Liver (tissue), 9 donors: ENCODE results near the gene UMPS. TPM values are rescaled to one million over a fixed set of nuclear protein-coding genes. Genes with fewer than 3 reads are reported as not detected.

Experiments
- DNase-seq: peaks from one replicate; pipeline ENCODE4 v3.0.0-alpha.2; 2017; ENCODE audit warnings: low spot score
- H3K27ac ChIP-seq, 2 donors: one replicate each; pipeline ENCODE4 v1.7.0; 2013; ENCODE audit warnings: inconsistent platforms in 2 of 2, low read length in 2 of 2, control low read depth in 1 of 2, low read depth in 1 of 2, mild to moderate bottlenecking in 1 of 2
- H3K27me3 ChIP-seq, 4 donors: one replicate each; pipeline versions ENCODE4 v1.6.1 to v1.7.0; 2013; ENCODE audit warnings: low read length in 3 of 4, inconsistent platforms in 1 of 4, mild to moderate bottlenecking in 1 of 4, moderate library complexity in 1 of 4; ENCODE audit not compliant: control insufficient read depth in 4 of 4, insufficient read depth in 4 of 4
- H3K36me3 ChIP-seq, 4 donors: one replicate each; pipeline versions ENCODE4 v1.6.1 to v1.7.0; 2013; ENCODE audit warnings: low read length in 3 of 4, mild to moderate bottlenecking in 3 of 4, low read depth in 1 of 4, moderate library complexity in 1 of 4; ENCODE audit not compliant: control insufficient read depth in 4 of 4, insufficient read depth in 3 of 4
- H3K4me1 ChIP-seq, 4 donors: one replicate each; pipeline versions ENCODE4 v1.6.1 to v1.7.0; 2013; ENCODE audit warnings: low read length in 3 of 4, mild to moderate bottlenecking in 3 of 4, moderate library complexity in 1 of 4; ENCODE audit not compliant: control insufficient read depth in 4 of 4, insufficient read depth in 4 of 4
- H3K4me3 ChIP-seq, 3 donors: one replicate each; pipeline versions ENCODE4 v1.6.1 to v1.7.0; 2013; ENCODE audit warnings: low read length in 3 of 3, control low read depth in 1 of 3, low read depth in 1 of 3, mild to moderate bottlenecking in 1 of 3
- H3K9ac ChIP-seq, 2 donors: one replicate each; pipeline ENCODE4 v1.7.0; 2013; ENCODE audit warnings: low read length in 2 of 2, mild to moderate bottlenecking in 2 of 2, moderate library complexity in 2 of 2, control low read depth in 1 of 2, low read depth in 1 of 2
- H3K9me3 ChIP-seq, 4 donors: one replicate each; pipeline versions ENCODE4 v1.6.1 to v1.7.0; 2013; ENCODE audit warnings: low read length in 3 of 4; ENCODE audit not compliant: control insufficient read depth in 4 of 4
- CTCF ChIP-seq: fragments of 150-350 bp; IDR thresholded peaks from 2 replicates; pipeline ENCODE4 v1.5.1; 2017; ENCODE audit warnings: improper control_type of control experiment, low read depth, low read length; ENCODE audit not compliant: missing input control
- FOXA1 ChIP-seq: IDR thresholded peaks from 2 replicates; pipeline ENCODE4 v1.6.1; 2016; ENCODE audit warnings: antibody characterized with exemption
- FOXA2 ChIP-seq: IDR thresholded peaks from 2 replicates; pipeline ENCODE4 v1.6.1; 2016; ENCODE audit warnings: antibody characterized with exemption
- GABPA ChIP-seq, 2 donors: IDR thresholded peaks in 1 of 2; conservative IDR thresholded peaks in 1 of 2; 2 replicates each; pipeline ENCODE4 v1.6.1; 2016; ENCODE audit warnings: antibody characterized with exemption in 2 of 2, mild to moderate bottlenecking in 1 of 2, moderate library complexity in 1 of 2
- HNF4A ChIP-seq, 2 donors: conservative IDR thresholded peaks; 2 replicates each; pipeline ENCODE4 v1.6.1; 2016; ENCODE audit warnings: antibody characterized with exemption in 2 of 2, mild to moderate bottlenecking in 2 of 2
- MAX ChIP-seq: IDR thresholded peaks from 2 replicates; pipeline ENCODE4 v1.6.1; 2016; ENCODE audit warnings: antibody characterized with exemption
- REST ChIP-seq: IDR thresholded peaks from 2 replicates; pipeline ENCODE4 v1.6.1; 2016; ENCODE audit warnings: antibody characterized with exemption, mild to moderate bottlenecking
- RXRA ChIP-seq, 2 donors: IDR thresholded peaks; 2 replicates each; pipeline ENCODE4 v1.6.1; 2017 to 2018; ENCODE audit warnings: antibody characterized with exemption in 2 of 2, mild to moderate bottlenecking in 1 of 2
- SP1 ChIP-seq: IDR thresholded peaks from 2 replicates; pipeline ENCODE4 v1.6.1; 2018; ENCODE audit warnings: antibody characterized with exemption, mild to moderate bottlenecking
- TAF1 ChIP-seq: conservative IDR thresholded peaks from 2 replicates; pipeline ENCODE4 v1.6.1; 2016; ENCODE audit warnings: antibody characterized with exemption, mild to moderate bottlenecking
- YY1 ChIP-seq: IDR thresholded peaks from 2 replicates; pipeline ENCODE4 v1.6.1; 2016; ENCODE audit warnings: antibody characterized with exemption, mild to moderate bottlenecking
- WGBS: extraction: QIAGEN DNeasy Blood & Tissue Kit; methylation state at CpG from one replicate; pipeline ENCODE4 v1.1.7; 2013; 5-methylcytosine and 5-hydroxymethylcytosine counted together
- polyA plus RNA-seq, 2 donors: library from polyadenylated mRNA; stranded (reverse) in 1 of 2; unstranded in 1 of 2; fragments of 200-250 nt in 1 of 2; fragments of >200 nt in 1 of 2; fragmentation: Nextera tagmentation in 1 of 2; extraction: Ambion mirVana in 1 of 2; gene quantifications; one replicate each; pipeline versions ENCODE4 v1.2.1 to v1.2.3, GENCODE V29; 2013 to 2015
- total RNA-seq, 2 donors: library from RNA; depleted of rRNA; stranded (reverse); fragments of >200 nt; gene quantifications; one replicate each; pipeline ENCODE4 v1.2.3, GENCODE V29; 2014
- TF ChIP-seq, protein P1 (sequence below): IDR thresholded peaks from 2 replicates; pipeline ENCODE4 v1.6.1; 2016; ENCODE audit warnings: antibody characterized with exemption
- TF ChIP-seq, protein P2 (sequence below): IDR thresholded peaks from 2 replicates; pipeline ENCODE4 v1.6.1; 2016; ENCODE audit warnings: antibody characterized with exemption
- donor health status: healthy.
- donor health status: healthy.
- donor health status: healthy.
- donor health status: healthy.
- donor health status: healthy.

Gene UMPS
- total and polyA plus RNA-seq, 4 donors, result 21.3 to 39.4 (median 26.0) TPM

DNA sequence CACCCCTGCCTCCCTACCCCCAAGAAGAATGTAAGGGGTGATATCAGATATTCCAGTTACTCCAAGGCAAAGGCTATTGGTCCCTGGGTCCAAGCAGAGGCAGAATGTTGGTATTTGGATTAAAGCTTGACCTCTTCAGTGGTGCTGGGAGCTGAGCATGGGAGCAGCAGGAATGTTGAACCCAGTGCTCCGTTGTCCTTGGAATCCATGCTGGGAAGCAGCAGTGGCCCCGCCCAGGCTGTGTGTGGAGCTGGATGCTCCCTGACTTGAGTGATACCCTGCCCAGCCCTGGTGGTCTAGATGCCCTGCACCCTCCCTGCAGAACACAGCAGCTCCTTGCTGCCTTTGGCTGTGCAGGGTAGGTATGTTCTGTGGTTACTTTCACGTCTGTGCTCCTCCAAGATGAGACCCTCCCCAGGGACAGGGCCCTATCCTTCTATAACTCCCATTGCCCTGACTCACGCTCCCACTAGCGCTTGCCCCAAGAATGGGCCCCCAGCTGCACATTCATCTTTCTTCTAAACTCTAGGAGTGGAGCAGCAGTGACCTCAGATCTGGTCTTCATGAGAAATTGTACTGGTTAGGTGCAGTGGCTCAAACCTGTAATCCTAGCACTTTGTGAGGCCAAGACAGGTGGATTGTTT, 35.1 kb downstream of the UMPS start:
- Histone ChIP-seq H3K36me3 (peaks cover 8 to 51% (median 31%) of the 10 kb centered on the region in 4 donors), H3K27ac (no peak overlapping the region), H3K27me3 (no peaks in the 10 kb centered on the region), H3K4me3 (no peak overlapping the region), H3K9me3 (no peaks in the 10 kb centered on the region), H3K4me1 (peaks cover 0 to 19% (median 16%) of the 10 kb centered on the region in 4 donors), H3K9ac (no peak overlapping the region)
- no peak for TF ChIP-seq FOXA1
- TF ChIP-seq CTCF, result no peak
- no peak for TF ChIP-seq TAF1
- TF ChIP-seq, protein P1, sequence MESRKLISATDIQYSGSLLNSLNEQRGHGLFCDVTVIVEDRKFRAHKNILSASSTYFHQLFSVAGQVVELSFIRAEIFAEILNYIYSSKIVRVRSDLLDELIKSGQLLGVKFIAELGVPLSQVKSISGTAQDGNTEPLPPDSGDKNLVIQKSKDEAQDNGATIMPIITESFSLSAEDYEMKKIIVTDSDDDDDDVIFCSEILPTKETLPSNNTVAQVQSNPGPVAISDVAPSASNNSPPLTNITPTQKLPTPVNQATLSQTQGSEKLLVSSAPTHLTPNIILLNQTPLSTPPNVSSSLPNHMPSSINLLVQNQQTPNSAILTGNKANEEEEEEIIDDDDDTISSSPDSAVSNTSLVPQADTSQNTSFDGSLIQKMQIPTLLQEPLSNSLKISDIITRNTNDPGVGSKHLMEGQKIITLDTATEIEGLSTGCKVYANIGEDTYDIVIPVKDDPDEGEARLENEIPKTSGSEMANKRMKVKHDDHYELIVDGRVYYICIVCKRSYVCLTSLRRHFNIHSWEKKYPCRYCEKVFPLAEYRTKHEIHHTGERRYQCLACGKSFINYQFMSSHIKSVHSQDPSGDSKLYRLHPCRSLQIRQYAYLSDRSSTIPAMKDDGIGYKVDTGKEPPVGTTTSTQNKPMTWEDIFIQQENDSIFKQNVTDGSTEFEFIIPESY, result no peak
- TF ChIP-seq, protein P2, sequence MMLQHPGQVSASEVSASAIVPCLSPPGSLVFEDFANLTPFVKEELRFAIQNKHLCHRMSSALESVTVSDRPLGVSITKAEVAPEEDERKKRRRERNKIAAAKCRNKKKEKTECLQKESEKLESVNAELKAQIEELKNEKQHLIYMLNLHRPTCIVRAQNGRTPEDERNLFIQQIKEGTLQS, result no peak
- TF ChIP-seq MAX, result no peak
- no peak for TF ChIP-seq YY1
- TF ChIP-seq SP1, result no peak
- TF ChIP-seq FOXA2, result no peak
- no peak for TF ChIP-seq HNF4A (conservative IDR thresholded peaks at IDR 0.05)
- no peak for TF ChIP-seq REST
- no peak for TF ChIP-seq RXRA (IDR thresholded peaks at IDR 0.05)
- no peak for TF ChIP-seq GABPA (IDR thresholded peaks at IDR 0.05 in 1 of 2, conservative IDR thresholded peaks at IDR 0.05 in 1 of 2)
- no peak for DNase-seq
- 84% methylated on average over 5 of the region's 5 CpGs for WGBS
